ENCODE measurements around the gene PAX7. TPM values are rescaled to one million over a fixed set of nuclear protein-coding genes. Genes with fewer than 3 reads are reported as not detected.

Gene PAX7
- total RNA-seq, 1 donor, result not detected

- no peak overlapping the region for H3K4me3 ChIP-seq (ENCODE audit: insufficient read depth, low read length)
- DNase-seq (ENCODE audit: insufficient read length, low spot score, missing footprints), result peak; percentile 75
Observed at GRCh38 chr1:18632783-18633421, 2.3 kb downstream of the PAX7 start.

GRCh38 chr1:18633422-18634155 lies 2.9 kb downstream of the PAX7 start:
- no peaks in the 10 kb centered on the region for H3K36me3 ChIP-seq (ENCODE audit: insufficient read depth, low read length)
- no peak overlapping the region for H3K4me2 ChIP-seq (ENCODE audit: insufficient read depth, low read length)
- DNase-seq (ENCODE audit: insufficient read length, low spot score, missing footprints), result peak; percentile 77
- no peaks in the 10 kb centered on the region for H3K9me3 ChIP-seq (ENCODE audit: low read depth, low read length)
- no peak overlapping the region for H3K4me3 ChIP-seq (ENCODE audit: insufficient read depth, low read length)
- H4K20me1 ChIP-seq (ENCODE audit: insufficient read depth, low read length), result no peaks in the 10 kb centered on the region
- no peak overlapping the region for H3K27ac ChIP-seq (ENCODE audit: low read depth, low read length)
- no peaks in the 10 kb centered on the region for H3K4me1 ChIP-seq (ENCODE audit: insufficient read depth, low read length)
- no peak overlapping the region for H2AFZ ChIP-seq (ENCODE audit: low read length)
- H3K27me3 ChIP-seq (ENCODE audit: insufficient read depth, low read length), result peaks cover 94% of the 10 kb centered on the region
- TF ChIP-seq CTCF (IDR thresholded peaks at IDR 0.05; ENCODE audit: extremely low read depth, low read depth, low read length), result no peak
- no peaks in the 10 kb centered on the region for H3K79me2 ChIP-seq (ENCODE audit: insufficient read depth, low read length)

More at GRCh38 chr1:18632783-18633421, 2.3 kb downstream of the PAX7 start:
- Histone ChIP-seq H3K4me2 (ENCODE audit: insufficient read depth, low read length) (no peak overlapping the region), H4K20me1 (ENCODE audit: insufficient read depth, low read length) (no peaks in the 10 kb centered on the region), H3K27me3 (ENCODE audit: insufficient read depth, low read length) (peaks cover 94% of the 10 kb centered on the region), H3K4me1 (ENCODE audit: insufficient read depth, low read length) (no peaks in the 10 kb centered on the region), H3K27ac (ENCODE audit: low read depth, low read length) (no peak overlapping the region), H3K79me2 (ENCODE audit: insufficient read depth, low read length) (no peaks in the 10 kb centered on the region), H2AFZ (ENCODE audit: low read length) (no peak overlapping the region), H3K9me3 (ENCODE audit: low read depth, low read length) (no peaks in the 10 kb centered on the region), H3K36me3 (ENCODE audit: insufficient read depth, low read length) (no peaks in the 10 kb centered on the region)
- TF ChIP-seq CTCF (IDR thresholded peaks at IDR 0.05; ENCODE audit: extremely low read depth, low read depth, low read length), result no peak

- no peaks in the 10 kb centered on the region for H3K4me1 ChIP-seq (ENCODE audit: insufficient read depth, low read length)
- H3K4me3 ChIP-seq (ENCODE audit: insufficient read depth, low read length), result no peak overlapping the region
- no peaks in the 10 kb centered on the region for H3K9me3 ChIP-seq (ENCODE audit: low read depth, low read length)
- no peaks in the 10 kb centered on the region for H4K20me1 ChIP-seq (ENCODE audit: insufficient read depth, low read length)
- H3K4me2 ChIP-seq (ENCODE audit: insufficient read depth, low read length), result no peak overlapping the region
- no peak overlapping the region for H3K27ac ChIP-seq (ENCODE audit: low read depth, low read length)
- no peak for TF ChIP-seq CTCF (IDR thresholded peaks at IDR 0.05; ENCODE audit: extremely low read depth, low read depth, low read length)
- H3K27me3 ChIP-seq (ENCODE audit: insufficient read depth, low read length), result peaks cover 94% of the 10 kb centered on the region
- H3K79me2 ChIP-seq (ENCODE audit: insufficient read depth, low read length), result no peaks in the 10 kb centered on the region
- DNase-seq (ENCODE audit: insufficient read length, low spot score, missing footprints), result peak; percentile 76
- H2AFZ ChIP-seq (ENCODE audit: low read length), result no peak overlapping the region
- H3K36me3 ChIP-seq (ENCODE audit: insufficient read depth, low read length), result no peaks in the 10 kb centered on the region
Observed at GRCh38 chr1:18634276-18634675, 3.6 kb downstream of the PAX7 start.

GRCh38 chr1:18635070-18635577 lies 4.5 kb downstream of the PAX7 start:
- no peaks in the 10 kb centered on the region for H3K79me2 ChIP-seq (ENCODE audit: insufficient read depth, low read length)
- no peaks in the 10 kb centered on the region for H3K4me1 ChIP-seq (ENCODE audit: insufficient read depth, low read length)
- DNase-seq (ENCODE audit: insufficient read length, low spot score, missing footprints), result no peak
- no peak for TF ChIP-seq CTCF (IDR thresholded peaks at IDR 0.05; ENCODE audit: extremely low read depth, low read depth, low read length)
- no peak overlapping the region for H3K4me2 ChIP-seq (ENCODE audit: insufficient read depth, low read length)
- H3K27ac ChIP-seq (ENCODE audit: low read depth, low read length), result no peak overlapping the region
- no peaks in the 10 kb centered on the region for H3K36me3 ChIP-seq (ENCODE audit: insufficient read depth, low read length)
- H2AFZ ChIP-seq (ENCODE audit: low read length), result no peak overlapping the region
- no peaks in the 10 kb centered on the region for H3K9me3 ChIP-seq (ENCODE audit: low read depth, low read length)
- no peaks in the 10 kb centered on the region for H4K20me1 ChIP-seq (ENCODE audit: insufficient read depth, low read length)
- H3K4me3 ChIP-seq (ENCODE audit: insufficient read depth, low read length), result no peak overlapping the region
- peaks cover 94% of the 10 kb centered on the region for H3K27me3 ChIP-seq (ENCODE audit: insufficient read depth, low read length)
